Left colon (tissue), 2 donors: ENCODE results near the gene KIF20B. TPM values are rescaled to one million over a fixed set of nuclear protein-coding genes. Genes with fewer than 3 reads are reported as not detected.
"Not testable (repeated sequence)": the region's sequence is repeated elsewhere in the genome, so short reads cannot be mapped to it uniquely, and the experiment has no call there.

Experiments
- ATAC-seq: fragments of 200-7000 bp; cut with Tn5 transposase; one replicate; pipeline ENCODE4 v1.9.1; 2020; ENCODE audit warnings: mild to moderate bottlenecking, moderate library complexity
- DNase-seq, 2 donors: peaks; one replicate each; pipeline ENCODE4 v3.0.0-alpha.2; 2020
- intact Hi-C, 2 donors: fragments of 100-400 bp; cut with DNase I in 1 of 2; cut with micrococcal nuclease in 1 of 2; formaldehyde crosslinking; loops; one replicate each; pipeline versions ENCODE4 v1.11.2 to v1.14.0; 2022; cut with DNase I, micrococcal nuclease
- total RNA-seq, 2 donors: library from RNA; stranded (reverse); fragmentation: NEBNext Ultra II Directional; extraction: Animal tissue kit (Norgen Biotek cat#: 25700); gene quantifications; one replicate each; pipeline ENCODE4 v1.2.1, GENCODE V29; 2021
- donor health status: DM: no; HTN: no; CAD: no.
- donor health status: DM: yes; HTN: yes; CAD: no.

The KIF20B gene
- total RNA-seq, 2 donors from 2014 or later, result 5.6 to 8.9 TPM

DNA sequence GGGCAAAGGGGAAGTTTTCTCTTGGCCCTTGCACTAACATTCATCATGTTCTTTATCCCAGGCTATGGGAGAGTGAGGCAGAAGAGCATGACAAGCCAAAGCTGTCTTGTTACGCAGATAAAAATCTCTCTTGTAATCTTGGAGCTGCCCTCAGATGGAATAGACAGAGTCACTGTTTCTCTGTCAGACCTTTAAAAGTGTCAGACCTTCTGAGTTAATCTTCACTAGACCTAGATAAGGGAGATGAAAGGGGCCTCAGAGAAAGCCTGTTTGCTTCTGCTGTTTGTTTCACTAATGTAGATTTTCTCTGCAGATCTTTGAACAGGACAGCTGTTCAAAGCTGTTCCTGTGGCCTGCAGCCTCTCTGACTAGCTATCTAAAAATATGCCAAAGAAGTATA is 112.9 kb downstream of the KIF20B start:
- no peak for DNase-seq
- intact Hi-C loops, result no loop called here
- ATAC-seq, result no peak

- ATAC-seq (no peak), DNase-seq (no peak)
- intact Hi-C loops, result no loop called here
These were observed 113.9 kb downstream of the KIF20B start for GRCh38 chr10:89815049-89815853.

DNA sequence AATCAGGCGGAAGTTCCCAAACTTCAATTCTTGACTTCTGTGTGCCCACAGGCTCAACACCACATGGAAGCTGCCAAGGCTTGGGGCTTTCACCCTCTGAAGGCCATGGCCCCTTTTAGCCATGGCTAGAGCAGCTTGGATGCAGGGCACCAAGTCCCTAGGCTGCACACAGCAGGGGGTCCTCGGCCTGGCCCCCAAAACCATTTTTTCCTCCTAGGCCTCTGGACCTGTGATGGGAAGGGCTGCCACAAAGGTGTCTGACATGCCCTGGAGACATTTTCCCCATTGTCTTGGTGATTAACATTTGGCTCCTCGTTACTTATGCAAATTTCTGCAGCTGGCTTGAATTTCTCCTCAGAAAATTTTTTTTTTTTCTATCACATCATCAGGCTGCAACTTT is 117.6 kb downstream of the KIF20B start:
- ATAC-seq, intact Hi-C loops: not testable (repeated sequence)

More for the DNA sequence above, 117.6 kb downstream of the KIF20B start:
- DNase-seq, result not testable (repeated sequence)

Other genes starting within 250 kb of the KIF20B start
- gene SLC16A12, start 166.0 kb upstream of the KIF20B start, total RNA-seq, result under 1 TPM; 0.34 to 0.78 TPM
- gene PANK1, start 56.3 kb upstream of the KIF20B start, total RNA-seq, result 10 to 100 TPM; 28.7 to 33.5 TPM